ENCODE results near the gene PPARA.
"Not testable (repeated sequence)": the region's sequence is repeated elsewhere in the genome, so short reads cannot be mapped to it uniquely, and the experiment has no call there.

The PPARA gene

GRCh38 chr22:46137218-46137766 lies 13.0 kb upstream of the PPARA start:
- no peaks in the 10 kb centered on the region for H3K79me2 ChIP-seq (ENCODE audit: control insufficient read depth, insufficient read depth, low read length, unreplicated experiment)
- no peak overlapping the region for H3K27ac ChIP-seq (ENCODE audit: low read depth, low read length)
- H3K27me3 ChIP-seq (ENCODE audit: insufficient read depth, low read length) = no peaks in the 10 kb centered on the region
- H3K36me3 ChIP-seq (ENCODE audit: insufficient read depth, low read length) = no peaks in the 10 kb centered on the region
- no peak overlapping the region for H2AFZ ChIP-seq (ENCODE audit: low read length, unreplicated experiment)
- H3K4me3 ChIP-seq (ENCODE audit: low read depth, low read length) = no peak overlapping the region
- no peaks in the 10 kb centered on the region for H3K4me1 ChIP-seq (ENCODE audit: control insufficient read depth, insufficient read depth, low read length, unreplicated experiment)

- H3K36me3 ChIP-seq (ENCODE audit: insufficient read depth, low read length) = no peaks in the 10 kb centered on the region
- no peak overlapping the region for H2AFZ ChIP-seq (ENCODE audit: low read length, unreplicated experiment)
- H3K27ac ChIP-seq (ENCODE audit: low read depth, low read length) = no peak overlapping the region
- no peaks in the 10 kb centered on the region for H3K4me1 ChIP-seq (ENCODE audit: control insufficient read depth, insufficient read depth, low read length, unreplicated experiment)
- H3K27me3 ChIP-seq (ENCODE audit: insufficient read depth, low read length) = no peaks in the 10 kb centered on the region
- no peak overlapping the region for H3K4me3 ChIP-seq (ENCODE audit: low read depth, low read length)
- H3K79me2 ChIP-seq (ENCODE audit: control insufficient read depth, insufficient read depth, low read length, unreplicated experiment) = no peaks in the 10 kb centered on the region
Observed at GRCh38 chr22:46138058-46138797, 12.1 kb upstream of the PPARA start.

GRCh38 chr22:46139417-46139816 lies 10.9 kb upstream of the PPARA start:
- H3K4me3 ChIP-seq (ENCODE audit: low read depth, low read length); H3K79me2 ChIP-seq (ENCODE audit: control insufficient read depth, insufficient read depth, low read length, unreplicated experiment); H3K36me3 ChIP-seq (ENCODE audit: insufficient read depth, low read length); H2AFZ ChIP-seq (ENCODE audit: low read length, unreplicated experiment); H3K4me1 ChIP-seq (ENCODE audit: control insufficient read depth, insufficient read depth, low read length, unreplicated experiment); H3K27me3 ChIP-seq (ENCODE audit: insufficient read depth, low read length); H3K27ac ChIP-seq (ENCODE audit: low read depth, low read length): not testable (repeated sequence)

GRCh38 chr22:46139895-46140350 lies 10.4 kb upstream of the PPARA start:
- no peaks in the 10 kb centered on the region for H3K4me1 ChIP-seq (ENCODE audit: control insufficient read depth, insufficient read depth, low read length, unreplicated experiment)
- no peak overlapping the region for H3K4me3 ChIP-seq (ENCODE audit: low read depth, low read length)
- no peak overlapping the region for H3K27ac ChIP-seq (ENCODE audit: low read depth, low read length)
- H2AFZ ChIP-seq (ENCODE audit: low read length, unreplicated experiment) = no peak overlapping the region
- no peaks in the 10 kb centered on the region for H3K27me3 ChIP-seq (ENCODE audit: insufficient read depth, low read length)
- H3K36me3 ChIP-seq (ENCODE audit: insufficient read depth, low read length) = no peaks in the 10 kb centered on the region
- H3K79me2 ChIP-seq (ENCODE audit: control insufficient read depth, insufficient read depth, low read length, unreplicated experiment) = no peaks in the 10 kb centered on the region

- no peaks in the 10 kb centered on the region for H3K79me2 ChIP-seq (ENCODE audit: control insufficient read depth, insufficient read depth, low read length, unreplicated experiment)
- H2AFZ ChIP-seq (ENCODE audit: low read length, unreplicated experiment) = no peak overlapping the region
- H3K27ac ChIP-seq (ENCODE audit: low read depth, low read length) = no peak overlapping the region
- no peaks in the 10 kb centered on the region for H3K36me3 ChIP-seq (ENCODE audit: insufficient read depth, low read length)
- no peaks in the 10 kb centered on the region for H3K27me3 ChIP-seq (ENCODE audit: insufficient read depth, low read length)
- H3K4me1 ChIP-seq (ENCODE audit: control insufficient read depth, insufficient read depth, low read length, unreplicated experiment) = no peaks in the 10 kb centered on the region
- no peak overlapping the region for H3K4me3 ChIP-seq (ENCODE audit: low read depth, low read length)
Observed at GRCh38 chr22:46140989-46141928, 9.1 kb upstream of the PPARA start.

- Histone ChIP-seq H2AFZ (ENCODE audit: low read length, unreplicated experiment) (no peak overlapping the region), H3K4me1 (ENCODE audit: control insufficient read depth, insufficient read depth, low read length, unreplicated experiment) (no peaks in the 10 kb centered on the region), H3K27me3 (ENCODE audit: insufficient read depth, low read length) (0 out of 2 replicates have a peak, but pooled peaks cover 4% of the 10 kb centered on the region), H3K79me2 (ENCODE audit: control insufficient read depth, insufficient read depth, low read length, unreplicated experiment) (no peaks in the 10 kb centered on the region), H3K36me3 (ENCODE audit: insufficient read depth, low read length) (no peaks in the 10 kb centered on the region), H3K27ac (ENCODE audit: low read depth, low read length) (no peak overlapping the region), H3K4me3 (ENCODE audit: low read depth, low read length) (no peak overlapping the region)
Observed at GRCh38 chr22:46142548-46143490, 7.5 kb upstream of the PPARA start.

GRCh38 chr22:46143491-46144147 lies 6.7 kb upstream of the PPARA start:
- H3K4me3 ChIP-seq (ENCODE audit: low read depth, low read length) = no peak overlapping the region
- no peaks in the 10 kb centered on the region for H3K4me1 ChIP-seq (ENCODE audit: control insufficient read depth, insufficient read depth, low read length, unreplicated experiment)
- peaks cover 12% of the 10 kb centered on the region; the same call in 1 of the 2 replicates for H3K27me3 ChIP-seq (ENCODE audit: insufficient read depth, low read length)
- H3K27ac ChIP-seq (ENCODE audit: low read depth, low read length) = no peak overlapping the region
- no peaks in the 10 kb centered on the region for H3K36me3 ChIP-seq (ENCODE audit: insufficient read depth, low read length)
- no peaks in the 10 kb centered on the region for H3K79me2 ChIP-seq (ENCODE audit: control insufficient read depth, insufficient read depth, low read length, unreplicated experiment)
- no peak overlapping the region for H2AFZ ChIP-seq (ENCODE audit: low read length, unreplicated experiment)

GRCh38 chr22:46145361-46145851 lies 4.9 kb upstream of the PPARA start:
- Histone ChIP-seq H3K4me3 (ENCODE audit: low read depth, low read length) (no peak overlapping the region), H3K27ac (ENCODE audit: low read depth, low read length) (no peak overlapping the region), H3K79me2 (ENCODE audit: control insufficient read depth, insufficient read depth, low read length, unreplicated experiment) (no peaks in the 10 kb centered on the region), H3K4me1 (ENCODE audit: control insufficient read depth, insufficient read depth, low read length, unreplicated experiment) (no peaks in the 10 kb centered on the region), H3K27me3 (ENCODE audit: insufficient read depth, low read length) (peaks cover 26% of the 10 kb centered on the region), H2AFZ (ENCODE audit: low read length, unreplicated experiment) (no peak overlapping the region), H3K36me3 (ENCODE audit: insufficient read depth, low read length) (no peaks in the 10 kb centered on the region)

- H3K4me3 ChIP-seq (ENCODE audit: low read depth, low read length) = no peak overlapping the region
- H3K27ac ChIP-seq (ENCODE audit: low read depth, low read length) = no peak overlapping the region
- H3K27me3 ChIP-seq (ENCODE audit: insufficient read depth, low read length) = peaks cover 26% of the 10 kb centered on the region
- H3K79me2 ChIP-seq (ENCODE audit: control insufficient read depth, insufficient read depth, low read length, unreplicated experiment) = no peaks in the 10 kb centered on the region
- no peaks in the 10 kb centered on the region for H3K4me1 ChIP-seq (ENCODE audit: control insufficient read depth, insufficient read depth, low read length, unreplicated experiment)
- H3K36me3 ChIP-seq (ENCODE audit: insufficient read depth, low read length) = no peaks in the 10 kb centered on the region
- no peak overlapping the region for H2AFZ ChIP-seq (ENCODE audit: low read length, unreplicated experiment)
Observed at GRCh38 chr22:46145896-46146295, 4.4 kb upstream of the PPARA start.
